Measurements from ENCODE around the gene SMURF1.

The SMURF1 gene

DNA sequence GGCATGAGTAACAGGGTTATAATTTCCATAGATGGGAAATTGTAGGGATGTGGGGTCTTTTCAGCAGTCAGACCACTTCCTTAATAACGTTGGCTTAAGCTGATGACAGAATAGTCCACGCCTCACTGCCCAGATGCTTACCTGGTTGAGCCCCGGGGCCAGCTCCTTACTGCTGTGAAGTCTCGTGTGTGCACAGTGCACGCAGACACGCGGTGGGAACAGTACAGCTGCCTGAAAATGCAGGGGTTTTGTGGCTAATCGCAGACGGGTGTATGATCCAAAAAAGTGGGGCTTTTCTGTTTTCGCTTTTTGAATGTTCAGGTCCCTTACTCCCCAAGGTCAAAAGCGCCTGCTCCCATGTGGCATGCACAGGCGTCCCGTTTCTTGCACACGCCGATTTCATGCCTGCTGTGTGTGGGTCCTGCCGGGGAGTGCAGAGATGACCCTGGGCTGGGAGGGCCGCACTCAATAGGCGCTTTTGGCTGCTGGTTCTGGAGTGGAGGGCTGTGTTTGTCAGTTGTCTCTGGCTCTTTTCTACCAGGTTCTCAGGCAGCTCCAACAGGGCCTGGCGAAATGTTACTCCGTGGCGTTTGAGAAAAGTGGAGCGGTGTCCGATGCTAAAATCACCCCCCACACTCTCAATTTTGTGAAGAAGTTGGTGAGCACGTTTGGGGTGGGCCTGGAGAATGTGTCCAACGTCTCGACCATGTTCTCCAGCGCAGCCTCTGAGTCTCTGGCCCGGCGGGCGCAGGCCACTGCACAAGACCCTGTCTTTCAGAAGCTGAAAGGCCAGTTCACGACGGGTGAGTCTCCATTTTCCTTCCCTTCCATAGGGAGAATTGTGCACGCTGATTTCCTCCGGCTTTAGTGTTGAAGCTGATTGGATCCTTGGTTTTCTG lies 149.6 kb downstream of the SMURF1 start:
- no peaks in the 10 kb centered on the region for H3K9me3 ChIP-seq (ENCODE audit: control insufficient read depth, insufficient read depth, low read length)
- H3K4me3 ChIP-seq (ENCODE audit: low read depth, low read length) = no peak overlapping the region
- H3K9ac ChIP-seq (ENCODE audit: low read depth, low read length) = no peak overlapping the region
- H3K4me1 ChIP-seq (ENCODE audit: control insufficient read depth, insufficient read depth, low read length) = no peaks in the 10 kb centered on the region
- H3K36me3 ChIP-seq (ENCODE audit: control insufficient read depth, insufficient read depth, low read length) = peaks cover 48% of the 10 kb centered on the region
- no peaks in the 10 kb centered on the region for H3K27me3 ChIP-seq (ENCODE audit: control insufficient read depth, insufficient read depth, low read length)

DNA sequence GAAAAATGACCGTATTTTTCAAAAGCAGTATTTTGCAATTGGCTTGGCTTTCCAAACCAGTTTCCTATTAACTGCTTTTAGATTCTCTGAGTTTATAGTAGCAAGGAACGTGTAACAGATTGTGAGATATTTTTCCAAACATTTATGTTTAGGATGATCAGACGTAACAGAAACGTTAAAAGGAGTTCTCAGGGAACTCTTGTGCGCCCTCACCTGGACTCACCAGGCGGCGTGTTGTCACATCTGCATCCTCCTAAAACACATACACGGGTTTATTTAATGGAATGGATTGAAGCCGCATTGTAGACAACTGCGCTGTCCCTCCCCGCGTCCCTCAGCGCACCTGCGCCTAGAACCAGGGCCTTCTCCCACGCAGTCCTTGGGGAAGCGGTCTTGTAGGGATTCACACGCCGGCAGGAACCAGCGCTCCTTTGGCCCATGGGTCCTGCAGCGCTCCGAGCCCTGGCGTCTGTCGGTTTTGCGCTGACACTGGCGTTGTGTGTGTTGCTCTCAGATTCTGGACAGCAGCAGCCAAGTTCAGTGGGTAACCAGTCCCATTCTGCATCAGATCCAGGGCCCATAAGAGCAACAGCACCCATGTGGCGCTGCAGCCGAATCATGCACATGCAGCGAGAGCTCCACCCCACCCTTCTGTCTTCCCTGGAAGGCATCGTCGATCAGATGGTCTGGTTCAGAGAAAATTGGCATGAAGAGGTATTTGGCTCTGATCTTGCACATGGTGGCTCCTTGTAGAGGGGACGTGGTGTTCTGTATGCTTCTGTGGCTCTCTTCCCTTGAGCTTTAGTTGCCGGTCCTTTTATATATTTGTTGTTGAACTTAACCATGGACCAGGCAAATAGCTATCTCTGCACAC lies 150.6 kb downstream of the SMURF1 start:
- Histone ChIP-seq H3K36me3 (ENCODE audit: control insufficient read depth, insufficient read depth, low read length) (peaks cover 55% of the 10 kb centered on the region), H3K4me1 (ENCODE audit: control insufficient read depth, insufficient read depth, low read length) (no peaks in the 10 kb centered on the region), H3K9ac (ENCODE audit: low read depth, low read length) (no peak overlapping the region), H3K4me3 (ENCODE audit: low read depth, low read length) (no peak overlapping the region), H3K9me3 (ENCODE audit: control insufficient read depth, insufficient read depth, low read length) (no peaks in the 10 kb centered on the region), H3K27me3 (ENCODE audit: control insufficient read depth, insufficient read depth, low read length) (no peaks in the 10 kb centered on the region)

DNA sequence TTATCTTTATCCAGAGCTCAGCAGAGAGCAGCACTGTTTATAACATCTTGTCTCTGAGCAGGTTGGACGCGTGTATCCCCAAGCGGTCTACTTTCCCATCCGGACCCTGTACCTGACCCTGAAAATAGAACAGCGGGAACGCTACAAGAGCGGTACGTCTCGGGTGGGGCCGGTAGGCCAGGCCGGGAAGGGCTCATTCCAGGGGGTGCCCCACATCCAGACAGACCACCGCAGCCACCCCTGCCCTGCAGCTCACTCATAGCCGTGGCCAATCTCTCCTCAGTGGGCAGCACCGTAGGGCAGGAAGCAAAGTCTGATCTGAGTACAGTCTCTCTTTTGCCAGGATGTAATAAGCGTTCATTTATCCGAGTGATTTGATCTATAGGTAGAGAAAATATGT lies 151.8 kb downstream of the SMURF1 start:
- H3K9ac ChIP-seq (ENCODE audit: low read depth, low read length) = no peak overlapping the region

DNA sequence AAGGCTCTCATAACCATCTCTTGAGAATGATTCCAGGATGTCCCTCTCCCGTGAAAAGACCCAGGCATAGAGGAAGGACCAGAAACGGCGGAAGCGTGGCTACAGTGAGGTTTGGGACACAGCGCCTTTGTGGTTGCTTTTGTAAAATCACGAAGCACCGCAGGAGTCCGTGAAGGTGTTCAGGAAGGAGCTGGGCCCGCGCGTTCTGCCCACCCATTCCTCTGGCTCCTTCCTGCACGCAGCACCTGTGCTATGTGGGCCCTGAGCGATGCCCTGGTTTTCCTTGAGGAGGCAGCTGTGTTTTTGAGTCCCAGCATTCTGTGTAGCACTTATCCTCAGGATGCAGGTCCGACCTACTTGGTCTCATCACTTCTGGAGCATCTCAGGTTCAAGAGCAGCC lies 152.8 kb downstream of the SMURF1 start:
- Histone ChIP-seq H3K36me3 (ENCODE audit: control insufficient read depth, insufficient read depth, low read length) (peaks cover 58% of the 10 kb centered on the region), H3K4me3 (ENCODE audit: low read depth, low read length) (no peak overlapping the region), H3K27me3 (ENCODE audit: control insufficient read depth, insufficient read depth, low read length) (no peaks in the 10 kb centered on the region), H3K9ac (ENCODE audit: low read depth, low read length) (no peak overlapping the region), H3K9me3 (ENCODE audit: control insufficient read depth, insufficient read depth, low read length) (no peaks in the 10 kb centered on the region), H3K4me1 (ENCODE audit: control insufficient read depth, insufficient read depth, low read length) (no peaks in the 10 kb centered on the region)

More for the DNA sequence above, 151.8 kb downstream of the SMURF1 start:
- Histone ChIP-seq H3K36me3 (ENCODE audit: control insufficient read depth, insufficient read depth, low read length) (peaks cover 58% of the 10 kb centered on the region), H3K9me3 (ENCODE audit: control insufficient read depth, insufficient read depth, low read length) (no peaks in the 10 kb centered on the region), H3K27me3 (ENCODE audit: control insufficient read depth, insufficient read depth, low read length) (no peaks in the 10 kb centered on the region), H3K4me3 (ENCODE audit: low read depth, low read length) (no peak overlapping the region), H3K4me1 (ENCODE audit: control insufficient read depth, insufficient read depth, low read length) (no peaks in the 10 kb centered on the region)

DNA sequence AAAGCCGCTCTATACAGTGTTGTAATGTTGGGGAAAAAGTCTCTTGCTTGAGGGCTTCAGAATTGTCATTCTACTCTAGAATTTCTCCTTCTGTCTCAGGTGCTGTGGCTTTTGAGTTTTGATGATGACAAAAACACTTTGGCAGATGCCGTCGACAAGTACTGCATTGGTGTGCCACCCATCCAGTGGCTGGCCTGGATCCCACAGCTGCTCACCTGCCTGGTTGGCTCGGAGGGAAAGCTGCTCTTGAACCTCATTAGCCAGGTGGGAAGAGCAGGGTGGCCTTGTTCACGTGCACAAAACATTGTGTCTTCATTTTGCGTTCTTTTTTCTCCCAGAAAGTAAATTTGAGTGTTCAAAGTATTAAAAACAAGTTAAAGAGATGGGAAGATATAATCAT lies 153.6 kb downstream of the SMURF1 start:
- no peak overlapping the region for H3K9ac ChIP-seq (ENCODE audit: low read depth, low read length)
- H3K27me3 ChIP-seq (ENCODE audit: control insufficient read depth, insufficient read depth, low read length) = no peaks in the 10 kb centered on the region
- H3K36me3 ChIP-seq (ENCODE audit: control insufficient read depth, insufficient read depth, low read length) = peaks cover 58% of the 10 kb centered on the region
- no peaks in the 10 kb centered on the region for H3K9me3 ChIP-seq (ENCODE audit: control insufficient read depth, insufficient read depth, low read length)
- H3K4me3 ChIP-seq (ENCODE audit: low read depth, low read length) = no peak overlapping the region
- no peaks in the 10 kb centered on the region for H3K4me1 ChIP-seq (ENCODE audit: control insufficient read depth, insufficient read depth, low read length)

DNA sequence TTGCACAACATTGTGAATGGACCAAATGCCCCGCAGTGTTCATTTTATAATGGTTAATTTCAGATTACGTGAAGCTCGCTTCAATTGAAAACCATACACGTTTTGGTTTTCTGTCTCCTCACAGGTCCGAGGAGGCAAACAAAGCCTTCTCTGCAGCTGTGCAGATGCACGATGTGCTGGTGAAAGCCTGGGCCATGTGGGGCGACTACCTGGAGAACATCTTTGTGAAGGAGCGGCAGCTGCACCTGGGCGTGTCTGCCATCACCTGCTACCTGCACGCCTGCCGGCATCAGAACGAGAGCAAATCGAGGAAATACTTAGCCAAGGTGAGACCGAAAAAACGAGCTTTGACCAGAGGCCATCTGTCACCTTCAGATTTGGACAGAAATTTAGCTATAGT lies 155.3 kb downstream of the SMURF1 start:
- H3K27me3 ChIP-seq (ENCODE audit: control insufficient read depth, insufficient read depth, low read length) = no peaks in the 10 kb centered on the region
- no peak overlapping the region for H3K4me3 ChIP-seq (ENCODE audit: low read depth, low read length)
- no peak overlapping the region for H3K9ac ChIP-seq (ENCODE audit: low read depth, low read length)
- H3K9me3 ChIP-seq (ENCODE audit: control insufficient read depth, insufficient read depth, low read length) = no peaks in the 10 kb centered on the region
- H3K4me1 ChIP-seq (ENCODE audit: control insufficient read depth, insufficient read depth, low read length) = no peaks in the 10 kb centered on the region
- peaks cover 56% of the 10 kb centered on the region for H3K36me3 ChIP-seq (ENCODE audit: control insufficient read depth, insufficient read depth, low read length)

DNA sequence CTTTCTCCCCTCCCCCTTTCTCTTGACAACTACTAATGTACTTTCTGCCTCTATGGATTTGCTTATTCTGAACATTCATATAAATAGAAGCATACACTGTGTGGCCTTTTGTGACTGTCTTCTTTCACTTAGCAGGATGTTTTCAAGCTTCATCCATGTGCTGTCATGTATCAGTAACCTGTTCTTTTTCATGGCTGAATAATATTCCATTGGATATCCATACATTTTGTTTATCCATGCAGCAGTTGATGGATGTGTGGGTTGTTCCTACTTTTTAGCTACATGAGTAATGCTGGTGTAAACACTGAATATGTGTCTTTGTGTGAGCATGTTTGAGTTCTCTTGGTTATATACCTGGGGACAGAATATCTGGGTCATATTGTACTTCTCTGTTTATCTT lies 158.0 kb downstream of the SMURF1 start:
- Histone ChIP-seq H3K4me1 (ENCODE audit: control insufficient read depth, insufficient read depth, low read length) (no peaks in the 10 kb centered on the region), H3K36me3 (ENCODE audit: control insufficient read depth, insufficient read depth, low read length) (peaks cover 64% of the 10 kb centered on the region), H3K27me3 (ENCODE audit: control insufficient read depth, insufficient read depth, low read length) (no peaks in the 10 kb centered on the region), H3K9ac (ENCODE audit: low read depth, low read length) (no peak overlapping the region), H3K4me3 (ENCODE audit: low read depth, low read length) (no peak overlapping the region), H3K9me3 (ENCODE audit: control insufficient read depth, insufficient read depth, low read length) (no peaks in the 10 kb centered on the region)

DNA sequence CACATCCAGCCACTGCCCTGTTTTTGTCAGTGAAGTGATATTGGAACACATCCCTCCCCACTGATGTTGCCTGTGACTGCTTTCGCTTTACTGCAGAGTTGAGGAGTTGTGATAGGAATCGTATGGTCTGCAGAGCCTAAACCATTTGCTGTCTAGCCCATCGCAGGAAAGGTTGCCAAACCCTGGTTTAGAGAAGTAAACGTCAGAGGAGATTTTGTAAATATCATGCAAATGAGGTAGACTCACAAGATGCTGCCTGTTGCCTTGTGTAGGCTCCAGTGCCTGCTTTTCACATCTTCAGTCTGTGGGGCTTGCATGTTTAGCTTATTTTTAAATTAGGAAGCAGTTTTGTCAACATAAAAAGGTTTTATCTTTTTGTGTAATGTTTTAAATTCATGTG lies 158.5 kb downstream of the SMURF1 start:
- Histone ChIP-seq H3K36me3 (ENCODE audit: control insufficient read depth, insufficient read depth, low read length) (peaks cover 64% of the 10 kb centered on the region), H3K9ac (ENCODE audit: low read depth, low read length) (no peak overlapping the region), H3K4me1 (ENCODE audit: control insufficient read depth, insufficient read depth, low read length) (no peaks in the 10 kb centered on the region), H3K9me3 (ENCODE audit: control insufficient read depth, insufficient read depth, low read length) (no peaks in the 10 kb centered on the region), H3K4me3 (ENCODE audit: low read depth, low read length) (no peak overlapping the region), H3K27me3 (ENCODE audit: control insufficient read depth, insufficient read depth, low read length) (no peaks in the 10 kb centered on the region)

DNA sequence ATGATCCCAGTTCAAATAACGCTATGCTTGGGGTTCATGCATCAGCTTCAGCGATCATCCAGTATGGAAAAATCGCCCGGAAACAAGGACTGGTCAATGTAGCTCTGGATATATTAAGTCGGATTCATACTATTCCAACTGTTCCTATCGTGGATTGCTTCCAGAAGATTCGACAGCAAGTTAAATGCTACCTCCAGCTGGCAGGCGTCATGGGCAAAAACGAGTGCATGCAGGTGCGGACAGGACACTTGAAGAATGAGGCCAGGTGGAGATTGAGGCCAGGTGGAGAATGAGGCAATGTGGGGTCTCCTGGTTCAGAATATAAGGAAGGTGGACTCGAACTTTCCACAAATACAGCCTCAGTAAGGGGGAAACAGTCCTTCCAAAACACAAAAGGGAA lies 159.8 kb downstream of the SMURF1 start:
- Histone ChIP-seq H3K4me3 (ENCODE audit: low read depth, low read length) (no peak overlapping the region), H3K27me3 (ENCODE audit: control insufficient read depth, insufficient read depth, low read length) (no peaks in the 10 kb centered on the region), H3K36me3 (ENCODE audit: control insufficient read depth, insufficient read depth, low read length) (peaks cover 54% of the 10 kb centered on the region), H3K4me1 (ENCODE audit: control insufficient read depth, insufficient read depth, low read length) (no peaks in the 10 kb centered on the region), H3K9ac (ENCODE audit: low read depth, low read length) (no peak overlapping the region), H3K9me3 (ENCODE audit: control insufficient read depth, insufficient read depth, low read length) (no peaks in the 10 kb centered on the region)

DNA sequence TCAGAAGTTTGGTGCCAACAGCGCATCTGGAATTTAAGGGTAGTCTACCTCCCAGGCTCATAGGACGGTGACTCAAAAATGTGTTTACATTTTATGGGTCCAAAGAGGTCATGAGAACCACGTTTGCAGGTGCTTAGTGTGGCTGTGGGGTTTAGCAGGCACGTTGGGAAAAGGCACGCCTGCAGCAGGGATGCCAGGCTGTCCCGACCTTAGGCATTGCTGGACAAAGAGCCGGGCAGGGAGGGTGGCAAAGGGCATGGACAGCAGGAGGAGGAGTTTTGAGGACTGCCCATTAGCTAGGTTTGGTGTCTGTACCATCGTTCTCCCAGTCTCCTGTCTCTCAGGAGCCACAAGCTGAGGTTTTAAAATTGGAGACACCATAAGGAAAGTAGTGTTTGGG lies 161.2 kb downstream of the SMURF1 start:
- peaks cover 54% of the 10 kb centered on the region for H3K36me3 ChIP-seq (ENCODE audit: control insufficient read depth, insufficient read depth, low read length)
- no peaks in the 10 kb centered on the region for H3K27me3 ChIP-seq (ENCODE audit: control insufficient read depth, insufficient read depth, low read length)
- no peak overlapping the region for H3K9ac ChIP-seq (ENCODE audit: low read depth, low read length)
- H3K9me3 ChIP-seq (ENCODE audit: control insufficient read depth, insufficient read depth, low read length) = no peaks in the 10 kb centered on the region
- H3K4me1 ChIP-seq (ENCODE audit: control insufficient read depth, insufficient read depth, low read length) = no peaks in the 10 kb centered on the region
- no peak overlapping the region for H3K4me3 ChIP-seq (ENCODE audit: low read depth, low read length)

DNA sequence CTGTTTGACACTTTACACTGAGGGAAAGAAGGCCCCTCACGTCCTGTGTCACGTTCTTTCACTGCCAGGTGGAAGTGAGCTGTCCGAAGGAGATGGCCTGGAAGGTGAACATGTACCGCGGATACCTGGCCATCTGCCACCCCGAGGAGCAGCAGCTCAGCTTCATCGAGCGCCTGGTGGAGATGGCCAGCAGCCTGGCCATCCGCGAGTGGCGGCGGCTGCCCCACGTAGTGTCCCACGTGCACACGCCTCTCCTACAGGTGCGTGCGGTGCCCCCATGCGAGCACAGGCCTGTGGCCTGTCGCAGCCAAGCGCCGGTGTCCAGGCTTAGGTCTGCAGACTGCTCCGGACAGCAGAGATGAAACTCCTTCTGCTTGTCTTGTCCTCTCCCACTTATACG lies 162.2 kb downstream of the SMURF1 start:
- Histone ChIP-seq H3K9ac (ENCODE audit: low read depth, low read length) (no peak overlapping the region), H3K9me3 (ENCODE audit: control insufficient read depth, insufficient read depth, low read length) (no peaks in the 10 kb centered on the region), H3K4me3 (ENCODE audit: low read depth, low read length) (no peak overlapping the region), H3K27me3 (ENCODE audit: control insufficient read depth, insufficient read depth, low read length) (no peaks in the 10 kb centered on the region), H3K36me3 (ENCODE audit: control insufficient read depth, insufficient read depth, low read length) (peaks cover 56% of the 10 kb centered on the region), H3K4me1 (ENCODE audit: control insufficient read depth, insufficient read depth, low read length) (no peaks in the 10 kb centered on the region)

DNA sequence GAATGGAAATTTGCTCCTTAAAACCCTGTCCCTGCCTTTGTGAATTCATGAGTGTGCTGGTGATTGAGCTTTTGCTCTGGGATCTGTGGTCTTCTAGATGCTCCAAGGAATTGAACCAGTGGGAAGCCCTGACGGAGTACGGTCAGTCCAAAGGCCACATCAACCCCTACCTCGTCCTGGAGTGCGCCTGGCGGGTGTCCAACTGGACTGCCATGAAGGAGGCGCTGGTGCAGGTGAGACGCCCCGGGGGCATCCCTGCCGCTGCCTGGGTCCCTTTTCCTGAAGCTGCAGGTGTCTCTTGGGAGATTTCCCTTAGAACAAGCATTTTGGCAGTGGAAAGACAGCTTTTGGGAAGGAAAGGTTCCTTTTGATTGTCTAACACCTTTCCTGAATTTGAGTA lies 165.2 kb downstream of the SMURF1 start:
- Histone ChIP-seq H3K9me3 (ENCODE audit: control insufficient read depth, insufficient read depth, low read length) (no peaks in the 10 kb centered on the region), H3K9ac (ENCODE audit: low read depth, low read length) (no peak overlapping the region), H3K36me3 (ENCODE audit: control insufficient read depth, insufficient read depth, low read length) (peaks cover 50% of the 10 kb centered on the region), H3K4me3 (ENCODE audit: low read depth, low read length) (no peak overlapping the region), H3K27me3 (ENCODE audit: control insufficient read depth, insufficient read depth, low read length) (no peaks in the 10 kb centered on the region), H3K4me1 (ENCODE audit: control insufficient read depth, insufficient read depth, low read length) (no peaks in the 10 kb centered on the region)

Data from iPS-15b (cell line).